HCT116 (cell line): ENCODE data around the gene IL22RA2.

ENCODE experiments used
- CTCF ChIP-seq, 3 experiments: fragments of 200-600 bp in 1 of 3; sonication (generic) in 1 of 3; IDR thresholded peaks in 2 of 3; conservative IDR thresholded peaks in 1 of 3; 2 replicates each; pipeline ENCODE4 v1.5.1; 2012 to 2017; ENCODE audit warnings: low read depth in 2 of 3, low read length in 2 of 3, antibody characterized with exemption in 1 of 3, borderline replicate concordance in 1 of 3, control low read depth in 1 of 3, mild to moderate bottlenecking in 1 of 3, mixed read lengths in 1 of 3, mixed run types in 1 of 3, moderate library complexity in 1 of 3; ENCODE audit not compliant: insufficient read depth in 1 of 3
- EGR1 ChIP-seq: IDR thresholded peaks from 2 replicates; pipeline ENCODE4 v1.6.1; 2012; ENCODE audit warnings: low read depth
- EZH2 ChIP-seq: fragments of 200-600 bp; sonication (generic); IDR thresholded peaks from 2 replicates; pipeline ENCODE4 v1.6.1; 2017; ENCODE audit warnings: antibody characterized with exemption, mixed run types
- POLR2A ChIP-seq: IDR thresholded peaks from 2 replicates; pipeline ENCODE4 v1.7.0; 2011; ENCODE audit warnings: borderline replicate concordance; ENCODE audit not compliant: insufficient read depth, insufficient read length; ENCODE audit errors: extremely low read depth
- REST ChIP-seq: IDR thresholded peaks from 2 replicates; pipeline ENCODE4 v1.6.1; 2012; ENCODE audit warnings: low read depth
- TCF7L2 ChIP-seq: IDR thresholded peaks from 2 replicates; pipeline ENCODE4 v1.7.0; 2011; ENCODE audit warnings: borderline replicate concordance, inconsistent platforms; ENCODE audit not compliant: insufficient read depth, insufficient read length; ENCODE audit errors: extremely low read depth
- TF ChIP-seq, protein P1 (sequence below): IDR thresholded peaks from 2 replicates; pipeline ENCODE4 v1.6.1; 2012

DNA sequence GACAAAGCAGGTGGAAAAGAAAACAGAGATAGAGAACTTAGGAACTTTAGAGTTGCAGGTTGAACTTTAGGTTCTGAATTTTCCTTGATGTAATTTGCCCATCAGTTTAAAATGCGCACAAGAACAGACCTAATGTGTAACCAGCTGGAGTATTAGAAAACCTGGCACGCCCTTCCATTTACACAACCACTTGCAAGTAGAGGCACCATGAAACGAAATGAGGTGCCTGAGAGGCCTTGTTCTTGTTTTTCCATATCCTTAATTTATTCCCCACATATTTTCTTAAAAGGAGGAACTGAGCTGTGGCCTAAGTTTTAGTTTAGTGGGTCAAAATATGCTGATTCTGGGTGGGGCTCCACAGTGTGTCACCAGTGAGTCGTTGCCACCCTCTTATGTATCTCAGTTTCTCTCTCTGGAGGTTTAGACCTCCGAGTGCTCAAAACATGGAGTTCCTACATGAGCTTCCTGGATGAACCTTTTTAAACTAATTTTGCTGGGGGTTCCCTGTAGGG is 17.2 kb upstream of the IL22RA2 start:
- TF ChIP-seq EZH2 (no peak), EGR1 (no peak), POLR2A (no peak), CTCF (IDR thresholded peaks at IDR 0.05 in 2 of 3, conservative IDR thresholded peaks at IDR 0.05 in 1 of 3; ENCODE audit: borderline replicate concordance in 1 of 3, insufficient read depth in 1 of 3, low read depth in 2 of 3, low read length in 2 of 3) (no peak), REST (no peak), TCF7L2 (no peak)
- TF ChIP-seq, protein P1, sequence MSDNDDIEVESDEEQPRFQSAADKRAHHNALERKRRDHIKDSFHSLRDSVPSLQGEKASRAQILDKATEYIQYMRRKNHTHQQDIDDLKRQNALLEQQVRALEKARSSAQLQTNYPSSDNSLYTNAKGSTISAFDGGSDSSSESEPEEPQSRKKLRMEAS = no peak
